IMR-90 (cell line): Measurements from ENCODE around the gene DOCK2. TPM values are rescaled to one million over a fixed set of nuclear protein-coding genes. Genes with fewer than 3 reads are reported as not detected.

Source experiments
- ATAC-seq: fragments of 200-7000 bp; cut with Tn5 transposase; 2 replicates; pipeline ENCODE4 v1.9.1; 2020; ENCODE audit warnings: low read depth, mild to moderate bottlenecking, moderate library complexity
- BruUV-seq: library from RNA; stranded (reverse); fragments of 400-500 nt; replicated peaks from 2 replicates; lab custom pipeline; 2021; lab: Mats Ljungman, UMichigan
- CTCF ChIA-PET: fragments of 300-600 bp; formaldehyde crosslinking; extraction: SDS; loops from one replicate; lab custom pipeline; 2021; ENCODE audit warnings: antibody characterized with exemption; lab: Yijun Ruan, JAX
- POLR2A ChIA-PET: fragments of 300-600 bp; sonication (Branson Sonifier 250); formaldehyde crosslinking; loops from one replicate; lab custom pipeline; 2022; ENCODE audit warnings: antibody characterized with exemption; ENCODE audit not compliant: unreplicated experiment; lab: Charles Lee
- DNase-seq: peaks from one replicate; pipeline ENCODE4 v3.0.0; 2013
- H2AFZ ChIP-seq: replicated peaks from 2 replicates; pipeline ENCODE3; 2013; ENCODE audit warnings: low read length, mild to moderate bottlenecking; ENCODE audit not compliant: poor library complexity
- H2AK5ac ChIP-seq: 2 replicates; pipeline ENCODE4 v1.6.1; 2013; ENCODE audit warnings: low read depth, low read length, inconsistent platforms
- H2AK9ac ChIP-seq: replicated peaks from 2 replicates; pipeline ENCODE3; 2013; ENCODE audit warnings: mild to moderate bottlenecking, low read depth, low read length, moderate library complexity; ENCODE audit not compliant: poor library complexity
- H2BK120ac ChIP-seq: 2 replicates; pipeline ENCODE4 v1.6.1; 2013; ENCODE audit warnings: low read depth, low read length, inconsistent platforms
- H2BK15ac ChIP-seq: 3 replicates; pipeline ENCODE4 v1.6.1; 2013; ENCODE audit warnings: low read depth, low read length, inconsistent platforms
- H2BK20ac ChIP-seq: 2 replicates; pipeline ENCODE4 v1.6.1; 2013; ENCODE audit warnings: low read depth, mild to moderate bottlenecking, inconsistent platforms, low read length, moderate library complexity
- H2BK5ac ChIP-seq: 2 replicates; pipeline ENCODE4 v1.6.1; 2013; ENCODE audit warnings: mild to moderate bottlenecking, low read depth, low read length, inconsistent platforms; ENCODE audit not compliant: poor library complexity, severe bottlenecking
- H3K14ac ChIP-seq: replicated peaks from 2 replicates; pipeline ENCODE4 v1.6.1; 2013; ENCODE audit warnings: low read depth, low read length, inconsistent platforms
- H3K18ac ChIP-seq: 2 replicates; pipeline ENCODE4 v1.6.1; 2013; ENCODE audit warnings: low read depth, low read length, control low read depth
- H3K23ac ChIP-seq: 2 replicates; pipeline ENCODE4 v1.6.1; 2013; ENCODE audit warnings: low read depth, low read length, inconsistent platforms
- H3K27ac ChIP-seq: 2 replicates; pipeline ENCODE4 v1.5.1; 2013; ENCODE audit warnings: mild to moderate bottlenecking, control low read depth, low read length; ENCODE audit not compliant: insufficient read depth
- H3K27me3 ChIP-seq: 2 replicates; pipeline ENCODE4 v1.6.1; 2013; ENCODE audit warnings: low read length; ENCODE audit not compliant: control insufficient read depth, insufficient read depth
- H3K36me3 ChIP-seq: 2 replicates; pipeline ENCODE4 v1.6.1; 2013; ENCODE audit warnings: low read length, mixed read lengths; ENCODE audit not compliant: control insufficient read depth, insufficient read depth
- H3K4ac ChIP-seq: 2 replicates; pipeline ENCODE4 v1.6.1; 2013; ENCODE audit warnings: low read depth, low read length, inconsistent platforms
- H3K4me1 ChIP-seq: 2 replicates; pipeline ENCODE4 v1.6.1; 2013; ENCODE audit warnings: low read length, mixed read lengths; ENCODE audit not compliant: control insufficient read depth, insufficient read depth
- H3K4me2 ChIP-seq: 2 replicates; pipeline ENCODE4 v1.6.1; 2013; ENCODE audit warnings: low read depth, mild to moderate bottlenecking, control low read depth, low read length, moderate library complexity
- H3K4me3 ChIP-seq: 2 replicates; pipeline ENCODE4 v1.5.1; 2013; ENCODE audit warnings: low read depth, mild to moderate bottlenecking, control low read depth, low read length, moderate library complexity; ENCODE audit not compliant: insufficient read depth
- H3K56ac ChIP-seq: 2 replicates; pipeline ENCODE4 v1.6.1; 2013; ENCODE audit warnings: low read length, inconsistent platforms; ENCODE audit not compliant: insufficient read depth; ENCODE audit errors: extremely low read depth
- H3K79me1 ChIP-seq, 2 experiments: 2 replicates each; pipeline ENCODE4 v1.6.1; 2013; ENCODE audit warnings: low read length in 2 of 2, inconsistent platforms in 1 of 2, low read depth in 1 of 2
- H3K9ac ChIP-seq: 2 replicates; pipeline ENCODE4 v1.6.1; 2013; ENCODE audit warnings: low read depth, low read length, control low read depth
- H3K9me1 ChIP-seq: 2 replicates; pipeline ENCODE4 v1.6.1; 2013; ENCODE audit warnings: low read length, inconsistent platforms; ENCODE audit not compliant: insufficient read depth
- H3K9me3 ChIP-seq: 2 replicates; pipeline ENCODE4 v1.6.1; 2013; ENCODE audit warnings: low read length; ENCODE audit not compliant: control insufficient read depth, insufficient read depth
- H4K20me1 ChIP-seq: 2 replicates; pipeline ENCODE4 v1.6.1; 2013; ENCODE audit warnings: low read length, inconsistent platforms; ENCODE audit not compliant: insufficient read depth
- H4K5ac ChIP-seq: 2 replicates; pipeline ENCODE4 v1.6.1; 2013; ENCODE audit warnings: mild to moderate bottlenecking, low read depth, low read length, control low read depth
- H4K8ac ChIP-seq, 2 experiments: 2 replicates each; pipeline ENCODE4 v1.6.1; 2013; ENCODE audit warnings: low read depth in 2 of 2, low read length in 2 of 2, control low read depth in 1 of 2, inconsistent platforms in 1 of 2
- H4K91ac ChIP-seq: 2 replicates; pipeline ENCODE4 v1.6.1; 2013; ENCODE audit warnings: low read depth, low read length, inconsistent platforms; ENCODE audit not compliant: insufficient read depth
- CEBPB ChIP-seq: IDR thresholded peaks from 2 replicates; pipeline ENCODE4 v1.6.1; 2012; ENCODE audit warnings: low read depth, low read length, improper control_type of control experiment
- ELK1 ChIP-seq: fragments of 150-350 bp; IDR thresholded peaks from 2 replicates; pipeline ENCODE4 v1.6.1; 2016; ENCODE audit warnings: low read depth, mild to moderate bottlenecking, low read length, moderate library complexity, borderline replicate concordance
- NFE2L2 ChIP-seq: fragments of 150-350 bp; IDR thresholded peaks from 2 replicates; pipeline ENCODE4 v1.6.1; 2016; ENCODE audit warnings: low read depth, mild to moderate bottlenecking, low read length
- POLR2A ChIP-seq: IDR thresholded peaks from 2 replicates; pipeline ENCODE4 v1.6.1; 2012; ENCODE audit warnings: mild to moderate bottlenecking, low read depth, low read length
- RAD21 ChIP-seq: IDR thresholded peaks from 2 replicates; pipeline ENCODE4 v1.6.1; 2012; ENCODE audit warnings: low read length, improper control_type of control experiment
- RCOR1 ChIP-seq: IDR thresholded peaks from 2 replicates; pipeline ENCODE4 v1.6.1; 2012; ENCODE audit warnings: mild to moderate bottlenecking, low read length, improper control_type of control experiment; ENCODE audit not compliant: insufficient replicate concordance
- SMC3 ChIP-seq: fragments of 150-350 bp; IDR thresholded peaks from 2 replicates; pipeline ENCODE4 v1.6.1; 2016; ENCODE audit warnings: low read depth, mild to moderate bottlenecking, antibody characterized with exemption, low read length, moderate library complexity
- WGBS, 2 experiments: methylation state at CpG; one replicate each; pipeline versions ENCODE4 v1.1.5 to v1.1.7; 2013; ENCODE audit warnings: missing lambda C conversion rate in 2 of 2; ENCODE audit not compliant: insufficient read length in 1 of 2; ENCODE audit errors: extremely low coverage in 2 of 2; 5-methylcytosine and 5-hydroxymethylcytosine counted together
- dilution Hi-C: fragments of 300-500 bp; cut with HindIII; formaldehyde crosslinking; loops from one replicate; pipeline ENCODE4 v1.14.3; 2018; ENCODE audit warnings: low sequenced_read_pairs; ENCODE audit not compliant: unreplicated experiment
- in situ Hi-C: fragments of 300-500 bp; cut with MboI; formaldehyde crosslinking; loops from 3 replicates; pipeline ENCODE4 v1.14.3; 2019; ENCODE audit warnings: low sequenced_read_pairs, inconsistent platforms, mixed read lengths
- intact Hi-C: fragments of 100-400 bp; cut with micrococcal nuclease; formaldehyde crosslinking; loops from 2 replicates; pipeline ENCODE4 v1.10.0; 2022
- polyA plus RNA-seq, 3 experiments: library from polyadenylated mRNA; depleted of rRNA; stranded (reverse); fragments of >200 nt; gene quantifications; 2 replicates each; pipeline ENCODE4 v1.2.3, GENCODE V29; 2012; ENCODE audit warnings: low replicate concordance in 1 of 3
- total RNA-seq: library from RNA; depleted of rRNA; stranded (reverse); fragments of >200 nt; gene quantifications from 2 replicates; pipeline ENCODE4 v1.2.3, GENCODE V29; 2012

Gene DOCK2
- total and polyA plus RNA-seq, 2 of the 4 experiments (the other 2 are of a cell fraction): 0.72 to 3.0 TPM

GRCh38 chr5:169723103-169723831 is 86.2 kb downstream of the DOCK2 start (continued):
- TF ChIP-seq NFE2L2: no peak

- H3K9me1 ChIP-seq: peaks cover 2% of the 10 kb centered on the region; the same call in 1 of the 2 replicates
- in situ Hi-C loops: no loop called here
- POLR2A ChIA-PET: no interaction called here
Observed at GRCh38 chr5:169724303-169725087, 87.4 kb downstream of the DOCK2 start.

More at GRCh38 chr5:169724303-169725087, 87.4 kb downstream of the DOCK2 start:
- Histone ChIP-seq H3K79me1 (no peaks in the 10 kb centered on the region), H3K9me3 (no peaks in the 10 kb centered on the region; the same call in 1 of the 2 replicates), H2AK5ac (no peak overlapping the region), H3K9ac (no peak overlapping the region), H2BK5ac (no peak overlapping the region), H3K56ac (no peak overlapping the region), H3K18ac (no peak overlapping the region), H2BK20ac (no peak overlapping the region), H3K4me2 (no peak overlapping the region), H4K20me1 (no peaks in the 10 kb centered on the region; the same call in 1 of the 2 replicates), H3K36me3 (no peaks in the 10 kb centered on the region), H3K27me3 (no peaks in the 10 kb centered on the region), H2AK9ac (no peak overlapping the region), H4K8ac (no peak overlapping the region), H3K4ac (no peak overlapping the region), H3K4me3 (no peak overlapping the region), H3K4me1 (peaks cover 4% of the 10 kb centered on the region), H3K27ac (no peak overlapping the region), H3K23ac (no peak overlapping the region; the same call in 1 of the 2 replicates), H2AFZ (peak overlapping the region; percentile 54), H4K91ac (no peak overlapping the region), H4K5ac (no peak overlapping the region), H2BK120ac (no peak overlapping the region), H3K14ac (no peak overlapping the region), H2BK15ac (no peak overlapping the region)
- dilution Hi-C loops (no loop called here), intact Hi-C loops (no loop called here)
- CTCF ChIA-PET: interaction anchor here (0.6 to 1.0 kb wide), 4 partner anchors 8 to 256 kb away, joined by 3 to 5 read pairs (median 3); partner anchors contain the start of gene INSYN2B
- BruUV-seq: no TSS peak
- ATAC-seq: no peak
- DNase-seq: no peak
- 100% methylated on average over 5 of the region's 10 CpGs; no CpG with 5 or more reads in 1 of the 2 experiments for WGBS, 2 experiments
- TF ChIP-seq RAD21 (no peak), SMC3 (no peak), ELK1 (no peak), POLR2A (no peak), CEBPB (no peak), RCOR1 (no peak)
